Endothelial cell of umbilical vein (primary cell): Measurements from ENCODE around the gene QARS1.

ENCODE experiments used
- EZH2 ChIP-seq: IDR thresholded peaks from 2 replicates; pipeline ENCODE4 v1.6.1; 2012; ENCODE audit warnings: borderline replicate concordance, low read depth, mild to moderate bottlenecking, moderate library complexity, low read length, inconsistent platforms; ENCODE audit not compliant: severe bottlenecking
- FOS ChIP-seq: IDR thresholded peaks from 2 replicates; pipeline ENCODE4 v1.6.1; 2011; ENCODE audit warnings: mild to moderate bottlenecking, low read length, moderate library complexity, borderline replicate concordance; ENCODE audit not compliant: insufficient read depth
- MAX ChIP-seq: IDR thresholded peaks from 2 replicates; pipeline ENCODE4 v1.6.1; 2011; ENCODE audit not compliant: insufficient read depth, insufficient read length
- POLR2A ChIP-seq: IDR thresholded peaks from 2 replicates; pipeline ENCODE4 v1.6.1; 2012; ENCODE audit warnings: low read depth, mild to moderate bottlenecking, control low read depth, low read length
- POLR2AphosphoS5 ChIP-seq: IDR thresholded peaks from 2 replicates; pipeline ENCODE4 v1.6.1; 2012; ENCODE audit warnings: low read depth, mild to moderate bottlenecking, control low read depth, low read length, moderate library complexity; ENCODE audit not compliant: insufficient read depth
- TF ChIP-seq, protein P1 (sequence below), 2 donors: IDR thresholded peaks; 1 replicate in 1 of 2; 2 replicates in 1 of 2; pipeline ENCODE4 v1.5.1; 2011; ENCODE audit warnings: low read length in 2 of 2, mild to moderate bottlenecking in 2 of 2, moderate library complexity in 2 of 2, control low read depth in 1 of 2, inconsistent platforms in 1 of 2, low read depth in 1 of 2; ENCODE audit not compliant: insufficient read depth in 1 of 2; ENCODE audit errors: extremely low read depth in 1 of 2

DNA sequence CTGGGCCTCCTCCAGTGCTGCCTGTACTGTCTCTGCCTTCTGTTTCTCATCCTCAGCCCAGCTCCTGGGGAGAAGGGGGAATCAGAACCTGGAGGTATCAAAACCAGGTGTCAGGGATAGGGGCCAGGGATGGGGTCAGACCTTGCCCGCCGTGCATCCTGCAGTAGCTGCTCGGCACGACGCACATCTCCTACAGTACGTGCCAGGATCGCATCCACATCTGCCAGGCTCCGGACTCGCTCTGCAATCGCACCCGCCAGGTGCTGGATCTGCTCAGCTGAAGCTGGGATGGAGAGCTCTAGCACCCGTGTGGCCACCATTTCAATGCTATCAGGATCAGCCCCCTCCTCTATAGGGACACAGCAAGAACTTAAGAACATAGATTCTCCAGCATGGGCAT, 17.5 kb upstream of the QARS1 start:
- TF ChIP-seq POLR2A = no peak
- TF ChIP-seq, protein P1, sequence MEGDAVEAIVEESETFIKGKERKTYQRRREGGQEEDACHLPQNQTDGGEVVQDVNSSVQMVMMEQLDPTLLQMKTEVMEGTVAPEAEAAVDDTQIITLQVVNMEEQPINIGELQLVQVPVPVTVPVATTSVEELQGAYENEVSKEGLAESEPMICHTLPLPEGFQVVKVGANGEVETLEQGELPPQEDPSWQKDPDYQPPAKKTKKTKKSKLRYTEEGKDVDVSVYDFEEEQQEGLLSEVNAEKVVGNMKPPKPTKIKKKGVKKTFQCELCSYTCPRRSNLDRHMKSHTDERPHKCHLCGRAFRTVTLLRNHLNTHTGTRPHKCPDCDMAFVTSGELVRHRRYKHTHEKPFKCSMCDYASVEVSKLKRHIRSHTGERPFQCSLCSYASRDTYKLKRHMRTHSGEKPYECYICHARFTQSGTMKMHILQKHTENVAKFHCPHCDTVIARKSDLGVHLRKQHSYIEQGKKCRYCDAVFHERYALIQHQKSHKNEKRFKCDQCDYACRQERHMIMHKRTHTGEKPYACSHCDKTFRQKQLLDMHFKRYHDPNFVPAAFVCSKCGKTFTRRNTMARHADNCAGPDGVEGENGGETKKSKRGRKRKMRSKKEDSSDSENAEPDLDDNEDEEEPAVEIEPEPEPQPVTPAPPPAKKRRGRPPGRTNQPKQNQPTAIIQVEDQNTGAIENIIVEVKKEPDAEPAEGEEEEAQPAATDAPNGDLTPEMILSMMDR (IDR thresholded peaks at IDR 0.05; ENCODE audit: extremely low read depth in 1 of 2, insufficient read depth in 1 of 2, low read depth in 1 of 2, low read length in 2 of 2) = no peak
- no peak for TF ChIP-seq MAX
- TF ChIP-seq EZH2 = no peak
- no peak for TF ChIP-seq POLR2AphosphoS5
- no peak for TF ChIP-seq FOS
